Melanocyte of skin (primary cell): ENCODE results near the gene OR2T11. TPM values are rescaled to one million over a fixed set of nuclear protein-coding genes. Genes with fewer than 3 reads are reported as not detected.

Experiments used
- small RNA-seq, 2 donors: library from RNA; depleted of rRNA; stranded (forward); fragments of <200 nt; gene quantifications; one replicate each; pipeline ENCODE3, GENCODE V24; 2012
- total RNA-seq, 2 donors: library from RNA; depleted of rRNA; stranded (reverse); fragments of >200 nt; gene quantifications; 2 replicates each; pipeline ENCODE4 v1.2.3, GENCODE V29; 2012

The OR2T11 gene
- not detected for total RNA-seq

GRCh38 chr1:248634991-248635390 lies at the start of gene OR2T11:
OR2T11 (minus strand) TSS chr1:248635091; CDS start chr1:248627128, 7,963 bp downstream.

GRCh38 chr1:248655354-248655753 lies 20.5 kb upstream of the OR2T11 start, which contains the start of gene OR2T27:
OR2T27 (minus strand) TSS chr1:248655528; CDS start chr1:248650884, 4,644 bp downstream.

GRCh38 chr1:248645178-248645577 lies 10.3 kb upstream of the OR2T11 start, which contains the start of gene OR2T35:
OR2T35 (minus strand) TSS chr1:248645278; CDS start chr1:248639258, 6,020 bp downstream.

GRCh38 chr1:248597589-248597988 lies 37.3 kb downstream of the OR2T11 start, which contains the start of gene OR2T10:
OR2T10 (minus strand) TSS chr1:248597700; CDS start chr1:248593768, 3,932 bp downstream.

GRCh38 chr1:248574657-248575056 lies 60.2 kb downstream of the OR2T11 start, which contains the start of gene OR2T34:
OR2T34 (minus strand) TSS chr1:248574757; CDS start chr1:248574757, 0 bp downstream.

Small RNA genes within 50 kb of the gene (small RNA-seq; reads per million reads assigned to genes)
- gene RF00019: 0 reads per million in 2 donors

Other genes with a start within 250 kb of the OR2T11 start
- not detected for gene OR2T1, start 232.0 kb downstream of the OR2T11 start, total RNA-seq
- not detected for gene OR2T2, start 189.5 kb downstream of the OR2T11 start, total RNA-seq
- gene OR2T3, start 161.7 kb downstream of the OR2T11 start, total RNA-seq: not detected
- not detected for gene OR2T5, start 146.5 kb downstream of the OR2T11 start, total RNA-seq
- gene OR2G6, start 127.0 kb downstream of the OR2T11 start, total RNA-seq: not detected
- not detected for gene OR2T29, start 72.3 kb downstream of the OR2T11 start, total RNA-seq
- not detected for gene OR2T34, start 60.3 kb downstream of the OR2T11 start, total RNA-seq
- not detected for gene OR2T10, start 37.4 kb downstream of the OR2T11 start, total RNA-seq
- not detected for gene OR2T35, start 10.2 kb upstream of the OR2T11 start, total RNA-seq
- not detected for gene OR2T27, start 20.4 kb upstream of the OR2T11 start, total RNA-seq
- not detected for gene OR14I1, start 67.7 kb upstream of the OR2T11 start, total RNA-seq
- gene LYPD8, start 120.7 kb upstream of the OR2T11 start, total RNA-seq: under 1 TPM; 0.33 to 0.34 TPM
- gene SH3BP5L, start 190.8 kb upstream of the OR2T11 start, total RNA-seq: 10 to 100 TPM; 17.6 to 21.7 TPM
- 10 to 100 TPM; 22.0 to 23.3 TPM for gene ZNF672, start 203.1 kb upstream of the OR2T11 start, total RNA-seq
- gene ZNF692, start 224.0 kb upstream of the OR2T11 start, total RNA-seq: 10 to 100 TPM; 19.0 to 24.1 TPM